HG02798 (cell line): ENCODE results near the gene GAS2.

Experiments
- ATAC-seq: cut with Tn5 transposase; IDR thresholded peaks from one replicate; pipeline ENCODE4 v1.9.1; 2021; ENCODE audit warnings: mild to moderate bottlenecking; ENCODE audit not compliant: unreplicated experiment, poor library complexity

Gene GAS2

GRCh38 chr11:22670830-22671229 lies 4.4 kb downstream of the GAS2 start:
- peak; percentile 41 for ATAC-seq

- no peak for ATAC-seq
Observed at GRCh38 chr11:22671751-22672150, 5.3 kb downstream of the GAS2 start.

- ATAC-seq: peak; percentile 26
Observed at GRCh38 chr11:22674470-22675439, 8.3 kb downstream of the GAS2 start.

GRCh38 chr11:22677153-22677903 lies 10.9 kb downstream of the GAS2 start:
- ATAC-seq: peak; percentile 47

GRCh38 chr11:22680628-22681027 lies 14.2 kb downstream of the GAS2 start:
- ATAC-seq: no peak

GRCh38 chr11:22681281-22681812 lies 14.9 kb downstream of the GAS2 start:
- no peak for ATAC-seq

- ATAC-seq: no peak
Observed at GRCh38 chr11:22684082-22684481, 17.7 kb downstream of the GAS2 start.

GRCh38 chr11:22685111-22685510 lies 18.7 kb downstream of the GAS2 start:
- no peak for ATAC-seq

- no peak for ATAC-seq
Observed at GRCh38 chr11:22688914-22689313, 22.5 kb downstream of the GAS2 start.

GRCh38 chr11:22690257-22690656 lies 23.8 kb downstream of the GAS2 start:
- ATAC-seq: no peak

- ATAC-seq: no peak
Observed at GRCh38 chr11:22690871-22691270, 24.5 kb downstream of the GAS2 start.

- ATAC-seq: peak; percentile 70
Observed at GRCh38 chr11:22699388-22699787, 33.0 kb downstream of the GAS2 start.

- no peak for ATAC-seq
Observed at GRCh38 chr11:22702031-22702430, 35.6 kb downstream of the GAS2 start.

GRCh38 chr11:22703040-22703439 lies 36.6 kb downstream of the GAS2 start:
- ATAC-seq: no peak

- no peak for ATAC-seq
Observed at GRCh38 chr11:22703591-22703990, 37.2 kb downstream of the GAS2 start.

- no peak for ATAC-seq
Observed at GRCh38 chr11:22707119-22707899, 40.9 kb downstream of the GAS2 start.

- ATAC-seq: peak; percentile 54
Observed at GRCh38 chr11:22711071-22711770, 44.8 kb downstream of the GAS2 start.

GRCh38 chr11:22711880-22712279 lies 45.5 kb downstream of the GAS2 start:
- ATAC-seq: peak; percentile 46

GRCh38 chr11:22713336-22713735 lies 46.9 kb downstream of the GAS2 start:
- no peak for ATAC-seq

- no peak for ATAC-seq
Observed at GRCh38 chr11:22715971-22716370, 49.6 kb downstream of the GAS2 start.
